ENCODE results near the gene GSDME. TPM values are rescaled to one million over a fixed set of nuclear protein-coding genes. Genes with fewer than 3 reads are reported as not detected.

Gene GSDME
- total RNA-seq, 3 donors from 2014 or later (not counting 1 experiment from before 2014, with no cell fraction given) = 0.20 to 0.31 TPM; not detected in 1

- ATAC-seq (no peak), DNase-seq (no peak)
- no peaks in the 10 kb centered on the region for H3K27me3 ChIP-seq (ENCODE audit: control insufficient read depth, insufficient read depth, low read length)
- Mint-ChIP-seq H3K4me1 (no peaks in the 10 kb centered on the region), H3K4me3 (no peak overlapping the region), H3K36me3 (no peaks in the 10 kb centered on the region), H3K9me3 (no peaks in the 10 kb centered on the region), H3K27me3 (ENCODE audit: low read depth in 2 of 2) (no peaks in the 10 kb centered on the region), H3K27ac (no peak overlapping the region)
- H3K36me3 ChIP-seq (ENCODE audit: control insufficient read depth, insufficient read depth, low read length) = no peaks in the 10 kb centered on the region
- no peak overlapping the region for H3K4me3 ChIP-seq (ENCODE audit: low read length)
- 96% methylated on average over 4 of the region's 4 CpGs for WGBS (ENCODE audit: insufficient coverage)
- no peak overlapping the region for H3K27ac ChIP-seq (ENCODE audit: low read length)
- intact Hi-C loops (cut with micrococcal nuclease) = no loop called here
- TF ChIP-seq CTCF (IDR thresholded peaks at IDR 0.05) = no peak
- no peaks in the 10 kb centered on the region for H3K4me1 ChIP-seq (ENCODE audit: control insufficient read depth, insufficient read depth, low read length)
- H3K9me3 ChIP-seq (ENCODE audit: control insufficient read depth, insufficient read depth, low read length) = no peaks in the 10 kb centered on the region
Measured at GRCh38 chr7:24697416-24697815, 59.8 kb downstream of the GSDME start.

- Histone ChIP-seq H3K4me3 (ENCODE audit: low read length) (no peak overlapping the region), H3K36me3 (ENCODE audit: control insufficient read depth, insufficient read depth, low read length) (no peaks in the 10 kb centered on the region), H3K4me1 (ENCODE audit: control insufficient read depth, insufficient read depth, low read length) (no peaks in the 10 kb centered on the region), H3K9me3 (ENCODE audit: control insufficient read depth, insufficient read depth, low read length) (no peaks in the 10 kb centered on the region), H3K27me3 (ENCODE audit: control insufficient read depth, insufficient read depth, low read length) (no peaks in the 10 kb centered on the region), H3K27ac (ENCODE audit: low read length) (no peak overlapping the region)
- Mint-ChIP-seq H3K36me3 (no peaks in the 10 kb centered on the region), H3K27me3 (ENCODE audit: low read depth in 2 of 2) (no peaks in the 10 kb centered on the region), H3K9me3 (no peaks in the 10 kb centered on the region), H3K4me1 (no peaks in the 10 kb centered on the region), H3K4me3 (no peak overlapping the region), H3K27ac (no peak overlapping the region)
- no peak for ATAC-seq
- no peak for TF ChIP-seq CTCF (IDR thresholded peaks at IDR 0.05)
- 89% methylated on average over 2 of the region's 2 CpGs for WGBS (ENCODE audit: insufficient coverage)
- intact Hi-C loops (cut with micrococcal nuclease) = no loop called here
- DNase-seq = no peak
Measured at GRCh38 chr7:24692592-24692991, 64.7 kb downstream of the GSDME start.

GRCh38 chr7:24690251-24690650, 67.0 kb downstream of the GSDME start:
- Histone ChIP-seq H3K27ac (ENCODE audit: low read length) (no peak overlapping the region), H3K4me3 (ENCODE audit: low read length) (no peak overlapping the region), H3K4me1 (ENCODE audit: control insufficient read depth, insufficient read depth, low read length) (no peaks in the 10 kb centered on the region), H3K36me3 (ENCODE audit: control insufficient read depth, insufficient read depth, low read length) (no peaks in the 10 kb centered on the region), H3K9me3 (ENCODE audit: control insufficient read depth, insufficient read depth, low read length) (no peaks in the 10 kb centered on the region), H3K27me3 (ENCODE audit: control insufficient read depth, insufficient read depth, low read length) (no peaks in the 10 kb centered on the region)
- intact Hi-C loops (cut with micrococcal nuclease) = no loop called here
- WGBS (ENCODE audit: insufficient coverage) = 88% methylated on average over 4 of the region's 4 CpGs
- Mint-ChIP-seq H3K4me1 (no peaks in the 10 kb centered on the region), H3K9me3 (no peaks in the 10 kb centered on the region), H3K27me3 (ENCODE audit: low read depth in 2 of 2) (no peaks in the 10 kb centered on the region), H3K36me3 (no peaks in the 10 kb centered on the region), H3K27ac (no peak overlapping the region), H3K4me3 (no peak overlapping the region)
- no peak for TF ChIP-seq CTCF (IDR thresholded peaks at IDR 0.05)
- DNase-seq (no peak), ATAC-seq (no peak)

- no peaks in the 10 kb centered on the region for H3K9me3 ChIP-seq (ENCODE audit: control insufficient read depth, insufficient read depth, low read length)
- no peak overlapping the region for H3K4me3 ChIP-seq (ENCODE audit: low read length)
- no peak for ATAC-seq
- no peak overlapping the region for H3K27ac ChIP-seq (ENCODE audit: low read length)
- 96% methylated on average over 1 of the region's 1 CpG for WGBS (ENCODE audit: insufficient coverage)
- no peaks in the 10 kb centered on the region for H3K4me1 ChIP-seq (ENCODE audit: control insufficient read depth, insufficient read depth, low read length)
- no peaks in the 10 kb centered on the region for H3K27me3 ChIP-seq (ENCODE audit: control insufficient read depth, insufficient read depth, low read length)
- no peaks in the 10 kb centered on the region for H3K4me1 Mint-ChIP-seq
- H3K36me3 ChIP-seq (ENCODE audit: control insufficient read depth, insufficient read depth, low read length) = no peaks in the 10 kb centered on the region
- DNase-seq = no peak
- no peaks in the 10 kb centered on the region for H3K9me3 Mint-ChIP-seq
- H3K27ac Mint-ChIP-seq = no peak overlapping the region
- H3K27me3 Mint-ChIP-seq (ENCODE audit: low read depth in 2 of 2) = no peaks in the 10 kb centered on the region
- no peak for TF ChIP-seq CTCF (IDR thresholded peaks at IDR 0.05)
- intact Hi-C loops (cut with micrococcal nuclease) = no loop called here
- no peak overlapping the region for H3K4me3 Mint-ChIP-seq
- no peaks in the 10 kb centered on the region for H3K36me3 Mint-ChIP-seq
Measured at GRCh38 chr7:24685708-24686107, 71.6 kb downstream of the GSDME start.
